Hepatocyte (in vitro differentiated cells): ENCODE measurements around the gene GBA3. TPM values are rescaled to one million over a fixed set of nuclear protein-coding genes. Genes with fewer than 3 reads are reported as not detected.

Experiments used
- polyA plus RNA-seq: library from polyadenylated mRNA; unstranded; fragments of >200 nt; fragmentation: Nextera tagmentation; extraction: Ambion mirVana; gene quantifications from 2 replicates; pipeline ENCODE4 v1.2.1, GENCODE V29; 2016
- total RNA-seq: library from RNA; depleted of rRNA; stranded (reverse); fragments of >200 nt; gene quantifications from 2 replicates; pipeline ENCODE4 v1.2.3, GENCODE V29; 2014

Gene GBA3
- total and polyA plus RNA-seq, 2 experiments from 2014 or later = 14.3 to 34.2 TPM

Other genes with a start within 250 kb of the GBA3 start
- gene ADGRA3, start 176.9 kb upstream of the GBA3 start, total RNA-seq = 51.3 and 61.6 TPM in 2 replicates
- 18.1 and 21.2 TPM in 2 replicates for gene ADGRA3, start 176.9 kb upstream of the GBA3 start, polyA plus RNA-seq